WTC11 (cell line): ENCODE results near the gene RASGRP2. TPM values are rescaled to one million over a fixed set of nuclear protein-coding genes. Genes with fewer than 3 reads are reported as not detected.
A peak's percentile ranks its signal among the peaks of the same experiment; 100 is the strongest.

Experiments
- ATAC-seq: fragments of 200-7000 bp; cut with Tn5 transposase; 2 replicates; pipeline ENCODE4 v1.10.0; 2021; ENCODE audit warnings: mild to moderate bottlenecking, moderate library complexity
- CTCF ChIA-PET: fragments of 300-600 bp; sonication (Branson Sonifier 250); formaldehyde crosslinking; loops from one replicate; lab custom pipeline; 2021; ENCODE audit warnings: antibody characterized with exemption; lab: Charles Lee
- POLR2A ChIA-PET: fragments of 350-600 bp; sonication (Branson Sonifier 250); formaldehyde crosslinking; loops from one replicate; lab custom pipeline; 2021; ENCODE audit warnings: antibody characterized with exemption; lab: Charles Lee
- DNase-seq: peaks from one replicate; pipeline ENCODE4 v3.0.0; 2021; ENCODE audit warnings: low spot score
- H3K27ac Mint-ChIP-seq: 2 replicates; pipeline ENCODE4 v1.8.0; 2021; ENCODE audit warnings: mixed read lengths
- H3K27me3 Mint-ChIP-seq: 2 replicates; pipeline ENCODE4 v1.8.0; 2021; ENCODE audit warnings: low read depth, mild to moderate bottlenecking, moderate library complexity, mixed read lengths
- H3K36me3 Mint-ChIP-seq: 2 replicates; pipeline ENCODE4 v1.8.0; 2021; ENCODE audit warnings: mixed read lengths
- H3K4me1 Mint-ChIP-seq: 2 replicates; pipeline ENCODE4 v1.8.0; 2022; ENCODE audit warnings: mixed read lengths
- H3K4me3 Mint-ChIP-seq: 2 replicates; pipeline ENCODE4 v1.8.0; 2021; ENCODE audit warnings: mild to moderate bottlenecking, moderate library complexity, mixed read lengths
- H3K9me3 Mint-ChIP-seq: 2 replicates; pipeline ENCODE4 v1.8.0; 2021; ENCODE audit warnings: mixed read lengths
- ATF1 ChIP-seq: sonication (generic); formaldehyde crosslinking; IDR thresholded peaks from 2 replicates; pipeline ENCODE4 v1.8.1; 2023; ENCODE audit warnings: mild to moderate bottlenecking, moderate library complexity, missing genetic modification reagents
- FOXJ3 ChIP-seq: sonication (generic); formaldehyde crosslinking; IDR thresholded peaks from 2 replicates; pipeline ENCODE4 v1.9.0; 2021; ENCODE audit warnings: missing genetic modification reagents, mild to moderate bottlenecking, borderline replicate concordance
- KAT7 ChIP-seq: sonication (generic); formaldehyde crosslinking; IDR thresholded peaks from 2 replicates; pipeline ENCODE4 v1.8.1; 2023; ENCODE audit warnings: missing genetic modification reagents, mild to moderate bottlenecking, borderline replicate concordance
- MYBL2 ChIP-seq: sonication (generic); formaldehyde crosslinking; IDR thresholded peaks from 2 replicates; pipeline ENCODE4 v1.8.1; 2023; ENCODE audit warnings: mild to moderate bottlenecking, moderate library complexity, missing genetic modification reagents
- NFE2L1 ChIP-seq: sonication (generic); formaldehyde crosslinking; IDR thresholded peaks from 2 replicates; pipeline ENCODE4 v1.8.1; 2023; ENCODE audit warnings: missing genetic modification reagents
- NR1H2 ChIP-seq: sonication (generic); formaldehyde crosslinking; IDR thresholded peaks from 2 replicates; pipeline ENCODE4 v1.9.0; 2021; ENCODE audit warnings: mild to moderate bottlenecking, moderate library complexity, missing genetic modification reagents
- NR2C2 ChIP-seq: sonication (generic); formaldehyde crosslinking; IDR thresholded peaks from 2 replicates; pipeline ENCODE4 v1.8.0; 2022; ENCODE audit warnings: mild to moderate bottlenecking, missing genetic modification reagents
- OVOL2 ChIP-seq: fragments of 250-450 bp; sonication (Bioruptor Pico); IDR thresholded peaks from 2 replicates; pipeline ENCODE4 v1.9.0; 2021; ENCODE audit warnings: mild to moderate bottlenecking, borderline replicate concordance
- PRRX2 ChIP-seq: fragments of 250-450 bp; sonication (Bioruptor Pico); IDR thresholded peaks from 2 replicates; pipeline ENCODE4 v1.8.0; 2021; ENCODE audit warnings: mild to moderate bottlenecking
- TCF7 ChIP-seq: sonication (generic); formaldehyde crosslinking; IDR thresholded peaks from 2 replicates; pipeline ENCODE4 v1.8.0; 2022; ENCODE audit warnings: mild to moderate bottlenecking, low read depth, missing genetic modification reagents, moderate library complexity
- TEAD1 ChIP-seq: sonication (generic); formaldehyde crosslinking; IDR thresholded peaks from 2 replicates; pipeline ENCODE4 v1.8.0; 2022; ENCODE audit warnings: mild to moderate bottlenecking, missing genetic modification reagents
- TEAD4 ChIP-seq: sonication (generic); formaldehyde crosslinking; IDR thresholded peaks from 2 replicates; pipeline ENCODE4 v1.8.0; 2022; ENCODE audit warnings: mild to moderate bottlenecking, missing genetic modification reagents
- ZNF138 ChIP-seq: sonication (generic); formaldehyde crosslinking; conservative IDR thresholded peaks from 2 replicates; pipeline ENCODE4 v1.8.1; 2022; ENCODE audit warnings: mild to moderate bottlenecking, moderate library complexity, missing genetic modification reagents
- ZNF232 ChIP-seq: sonication (generic); formaldehyde crosslinking; IDR thresholded peaks from 2 replicates; pipeline ENCODE4 v1.8.0; 2022; ENCODE audit warnings: mild to moderate bottlenecking, missing genetic modification reagents
- ZNF317 ChIP-seq: sonication (generic); formaldehyde crosslinking; IDR thresholded peaks from 2 replicates; pipeline ENCODE4 v1.8.1; 2023; ENCODE audit warnings: low read depth, mild to moderate bottlenecking, moderate library complexity, missing genetic modification reagents, borderline replicate concordance
- ZNF396 ChIP-seq: fragments of 250-450 bp; sonication (Bioruptor Pico); IDR thresholded peaks from 2 replicates; pipeline ENCODE4 v1.8.0; 2021; ENCODE audit warnings: mild to moderate bottlenecking, moderate library complexity, borderline replicate concordance
- ZNF423 ChIP-seq: fragments of 250-450 bp; sonication (Bioruptor Pico); IDR thresholded peaks from 2 replicates; pipeline ENCODE4 v2.1.2; 2022; ENCODE audit warnings: mild to moderate bottlenecking, moderate library complexity
- total RNA-seq: library from RNA; stranded (reverse); gene quantifications from 3 replicates; pipeline ENCODE4 v1.2.3, GENCODE V29; 2021
- TF ChIP-seq, protein P1 (sequence below): fragments of 250-450 bp; sonication (Bioruptor Pico); IDR thresholded peaks from 2 replicates; pipeline ENCODE4 v2.1.2; 2022; ENCODE audit warnings: mild to moderate bottlenecking, moderate library complexity
- TF ChIP-seq, protein P2 (sequence below): sonication (generic); formaldehyde crosslinking; IDR thresholded peaks from 2 replicates; pipeline ENCODE4 v1.8.1; 2022; ENCODE audit warnings: mild to moderate bottlenecking, missing genetic modification reagents, moderate library complexity, borderline replicate concordance
- TF ChIP-seq, protein P3 (sequence below): fragments of 250-450 bp; sonication (Bioruptor Pico); IDR thresholded peaks from 2 replicates; pipeline ENCODE4 v1.9.0; 2021; ENCODE audit warnings: mild to moderate bottlenecking
- TF ChIP-seq, protein P4 (sequence below): sonication (generic); formaldehyde crosslinking; conservative IDR thresholded peaks from 2 replicates; pipeline ENCODE4 v1.8.1; 2022; ENCODE audit warnings: mild to moderate bottlenecking, missing genetic modification reagents

Gene RASGRP2
- total RNA-seq, 1 experiment from 2014 or later: 31.9 TPM

DNA sequence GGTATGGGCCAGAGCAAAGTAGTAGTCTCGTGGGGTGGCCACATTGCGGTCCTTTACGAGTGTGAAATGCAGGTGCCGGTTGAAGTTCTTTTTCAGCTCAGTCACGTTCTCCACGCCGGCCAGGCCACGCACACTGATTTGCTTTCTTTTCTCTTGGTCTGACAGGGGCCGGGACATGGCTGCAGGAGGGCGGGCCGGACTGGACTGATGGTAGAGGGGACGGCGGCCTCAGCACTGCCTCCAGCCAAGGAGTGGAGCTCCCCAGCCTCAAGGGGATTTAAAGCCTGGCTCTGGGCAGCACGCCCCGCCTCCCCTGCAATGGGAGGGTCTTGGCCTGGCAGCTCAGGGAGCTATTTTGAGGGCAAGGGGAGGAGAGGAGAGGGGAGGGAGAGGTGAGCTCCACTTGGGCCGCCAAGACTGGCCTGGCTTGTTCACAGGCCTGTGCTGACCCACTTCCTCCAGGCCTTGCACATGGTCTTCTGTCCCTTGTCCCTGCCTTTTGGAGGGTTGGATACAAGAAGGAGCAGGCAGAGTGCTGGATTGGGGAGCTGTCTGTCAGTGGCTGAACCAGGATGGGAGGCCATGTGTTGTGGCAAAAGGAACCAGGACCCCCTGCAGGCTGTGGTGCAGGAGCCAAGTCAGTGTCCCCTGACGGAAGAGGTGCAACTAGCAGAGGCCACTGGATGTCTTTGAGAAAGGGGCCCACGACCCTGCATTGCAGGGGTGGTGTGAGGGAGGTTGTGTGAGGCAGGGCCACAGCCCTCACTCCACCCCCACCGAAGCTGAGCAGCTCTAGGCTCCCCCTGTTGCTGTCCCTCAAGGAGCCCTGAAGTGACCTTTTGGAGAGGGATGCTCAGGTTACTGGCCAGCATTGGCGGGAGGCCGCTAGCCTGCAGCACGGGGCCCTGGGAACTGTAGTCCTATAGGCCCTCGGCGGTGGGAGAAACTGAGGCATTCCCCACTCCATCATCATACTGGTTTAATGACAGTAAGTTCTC, 16.1 kb upstream of the RASGRP2 start, which contains the start of gene PYGM (continued):
- TF ChIP-seq NFE2L1 (0 out of 2 replicates have a peak, but pooled peaks have one; percentile 18), KAT7 (0 out of 2 replicates have a peak, but pooled peaks have one; percentile 20), ZNF138 (CRISPR knock-in tag) (no peak), TEAD1 (CRISPR knock-in tag) (no peak), ZNF317 (CRISPR knock-in tag) (no peak)
- TF ChIP-seq, protein P1, sequence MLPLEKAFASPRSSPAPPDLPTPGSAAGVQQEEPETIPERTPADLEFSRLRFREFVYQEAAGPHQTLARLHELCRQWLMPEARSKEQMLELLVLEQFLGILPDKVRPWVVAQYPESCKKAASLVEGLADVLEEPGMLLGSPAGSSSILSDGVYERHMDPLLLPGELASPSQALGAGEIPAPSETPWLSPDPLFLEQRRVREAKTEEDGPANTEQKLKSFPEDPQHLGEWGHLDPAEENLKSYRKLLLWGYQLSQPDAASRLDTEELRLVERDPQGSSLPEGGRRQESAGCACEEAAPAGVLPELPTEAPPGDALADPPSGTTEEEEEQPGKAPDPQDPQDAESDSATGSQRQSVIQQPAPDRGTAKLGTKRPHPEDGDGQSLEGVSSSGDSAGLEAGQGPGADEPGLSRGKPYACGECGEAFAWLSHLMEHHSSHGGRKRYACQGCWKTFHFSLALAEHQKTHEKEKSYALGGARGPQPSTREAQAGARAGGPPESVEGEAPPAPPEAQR (CRISPR knock-in tag): no peak
- TF ChIP-seq, protein P2, sequence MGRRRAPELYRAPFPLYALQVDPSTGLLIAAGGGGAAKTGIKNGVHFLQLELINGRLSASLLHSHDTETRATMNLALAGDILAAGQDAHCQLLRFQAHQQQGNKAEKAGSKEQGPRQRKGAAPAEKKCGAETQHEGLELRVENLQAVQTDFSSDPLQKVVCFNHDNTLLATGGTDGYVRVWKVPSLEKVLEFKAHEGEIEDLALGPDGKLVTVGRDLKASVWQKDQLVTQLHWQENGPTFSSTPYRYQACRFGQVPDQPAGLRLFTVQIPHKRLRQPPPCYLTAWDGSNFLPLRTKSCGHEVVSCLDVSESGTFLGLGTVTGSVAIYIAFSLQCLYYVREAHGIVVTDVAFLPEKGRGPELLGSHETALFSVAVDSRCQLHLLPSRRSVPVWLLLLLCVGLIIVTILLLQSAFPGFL: no peak

DNA sequence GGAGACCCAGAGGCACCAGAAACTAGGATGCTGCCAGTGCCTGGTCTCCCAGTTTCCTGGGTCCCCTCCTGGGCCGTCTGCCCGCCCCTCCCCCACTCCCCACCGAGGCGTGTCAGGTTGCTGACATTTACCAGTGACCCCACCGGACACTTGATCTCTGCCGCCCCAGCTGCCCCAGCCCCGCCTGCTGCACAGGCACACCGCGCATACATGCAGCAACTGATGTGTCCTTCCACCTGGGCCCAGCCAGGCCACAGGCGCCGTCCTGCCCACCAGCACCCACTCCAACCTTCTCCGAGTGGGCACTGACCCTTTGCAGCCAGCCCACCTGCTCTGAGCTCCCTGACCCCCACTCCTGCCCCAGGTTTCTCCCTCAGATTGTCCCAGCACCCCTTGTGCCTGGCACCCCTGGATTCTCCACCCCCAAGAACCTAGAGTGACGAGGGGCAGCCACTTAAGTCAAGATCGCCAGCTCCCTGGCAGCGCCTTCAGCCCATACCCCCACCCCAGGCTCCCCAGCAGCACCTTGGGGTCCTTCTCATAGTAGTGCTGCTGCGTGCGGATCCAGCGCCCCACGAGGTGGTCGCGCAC, 15.3 kb upstream of the RASGRP2 start:
- Mint-ChIP-seq H3K4me1 (peaks cover 59% of the 10 kb centered on the region), H3K4me3 (peak overlapping the region; percentile 50), H3K27me3 (no peaks in the 10 kb centered on the region; the same call in 1 of the 2 replicates), H3K9me3 (no peaks in the 10 kb centered on the region), H3K36me3 (peaks cover 2% of the 10 kb centered on the region), H3K27ac (peak overlapping the region; percentile 57)
- no peak for DNase-seq
- ChIA-PET POLR2A (interaction anchor here (1.0 to 5.0 kb wide), 5 partner anchors 13 to 170 kb away, joined by 3 to 45 read pairs (median 6); partner anchors contain the start of gene SF1), CTCF (interaction anchor here (0.7 to 7.5 kb wide), 15 partner anchors 9 to 474 kb away, joined by 3 to 150 read pairs (median 6); partner anchors contain the start of genes BAD, NRXN2, RASGRP2 and SF1)
- TF ChIP-seq TEAD1 (CRISPR knock-in tag) (no peak), ZNF232 (CRISPR knock-in tag) (no peak), MYBL2 (no peak), PRRX2 (CRISPR knock-in tag) (0 out of 2 replicates have a peak, but pooled peaks have one; percentile 9)
- ATAC-seq: no peak

GRCh38 chr11:64758330-64759079, 14.6 kb upstream of the RASGRP2 start:
- no peaks in the 10 kb centered on the region for H3K36me3 Mint-ChIP-seq
- ATAC-seq: no peak
- H3K27me3 Mint-ChIP-seq: no peaks in the 10 kb centered on the region; the same call in 1 of the 2 replicates
- POLR2A ChIA-PET: no interaction called here
- TF ChIP-seq, protein P3, sequence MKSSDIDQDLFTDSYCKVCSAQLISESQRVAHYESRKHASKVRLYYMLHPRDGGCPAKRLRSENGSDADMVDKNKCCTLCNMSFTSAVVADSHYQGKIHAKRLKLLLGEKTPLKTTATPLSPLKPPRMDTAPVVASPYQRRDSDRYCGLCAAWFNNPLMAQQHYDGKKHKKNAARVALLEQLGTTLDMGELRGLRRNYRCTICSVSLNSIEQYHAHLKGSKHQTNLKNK (CRISPR knock-in tag): no peak
- peaks cover 56% of the 10 kb centered on the region for H3K4me1 Mint-ChIP-seq
- DNase-seq: no peak
- CTCF ChIA-PET: interaction anchor here (2.3 to 7.5 kb wide), 2 partner anchors 17 to 70 kb away, joined by 15 to 150 read pairs; partner anchors contain the start of gene RASGRP2
- H3K4me3 Mint-ChIP-seq: no peak overlapping the region
- H3K27ac Mint-ChIP-seq: no peak overlapping the region
- no peaks in the 10 kb centered on the region for H3K9me3 Mint-ChIP-seq

DNA sequence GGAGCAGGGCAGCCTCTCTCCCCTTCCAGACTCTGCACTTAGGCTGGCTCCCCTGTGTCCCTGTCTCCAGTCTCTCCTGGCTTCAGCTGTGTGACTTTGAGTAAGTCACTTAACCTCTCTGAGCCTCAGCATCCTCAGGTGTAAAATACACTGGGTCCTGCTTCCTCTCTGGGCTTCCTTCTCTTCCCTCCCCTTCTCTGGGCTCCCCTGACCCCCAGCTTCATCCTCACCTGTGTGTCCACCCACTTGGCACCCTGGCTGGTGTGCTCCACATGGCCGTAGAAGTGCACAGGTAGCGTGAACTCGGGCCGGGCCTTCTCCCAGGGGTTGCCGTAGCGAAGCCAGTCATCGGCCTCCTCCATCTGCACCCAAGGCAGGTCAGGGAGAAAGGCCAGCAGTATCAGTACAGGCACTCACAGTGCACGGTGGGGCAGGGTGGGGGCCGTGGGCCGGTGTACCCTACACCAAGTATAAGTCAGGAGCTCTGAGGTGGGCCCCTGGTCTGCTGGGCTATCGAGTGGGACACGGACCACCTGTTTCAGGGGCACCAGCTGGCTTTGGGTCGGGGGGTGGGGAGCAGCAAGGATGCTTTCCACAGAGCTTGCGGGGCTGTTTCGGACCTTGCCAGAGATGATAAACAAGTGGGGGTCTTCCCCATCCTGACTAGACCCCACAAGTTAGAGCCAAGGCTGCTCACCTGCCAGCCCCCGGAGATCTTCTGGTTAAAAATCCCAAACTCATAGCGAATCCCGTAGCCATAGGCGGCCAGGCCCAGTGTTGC, 13.8 kb upstream of the RASGRP2 start:
- Mint-ChIP-seq H3K4me3 (no peak overlapping the region), H3K4me1 (peaks cover 56% of the 10 kb centered on the region), H3K9me3 (no peaks in the 10 kb centered on the region), H3K36me3 (no peaks in the 10 kb centered on the region), H3K27me3 (no peaks in the 10 kb centered on the region; the same call in 1 of the 2 replicates), H3K27ac (no peak overlapping the region)
- POLR2A ChIA-PET: no interaction called here
- CTCF ChIA-PET: interaction anchor here (7.5 kb wide), 1 partner anchor 16 kb away, joined by 150 read pairs; the partner anchor contains the start of gene RASGRP2
- DNase-seq (no peak), ATAC-seq (no peak)
- TF ChIP-seq ZNF423 (CRISPR knock-in tag) (no peak), TCF7 (CRISPR knock-in tag) (no peak), ZNF396 (CRISPR knock-in tag) (no peak), FOXJ3 (CRISPR knock-in tag) (no peak), TEAD4 (CRISPR knock-in tag) (no peak), ATF1 (no peak), NR1H2 (CRISPR knock-in tag) (no peak), OVOL2 (CRISPR knock-in tag) (no peak), NR2C2 (CRISPR knock-in tag) (no peak), KAT7 (no peak)
- TF ChIP-seq, protein P3 (CRISPR knock-in tag): no peak
- TF ChIP-seq, protein P4, sequence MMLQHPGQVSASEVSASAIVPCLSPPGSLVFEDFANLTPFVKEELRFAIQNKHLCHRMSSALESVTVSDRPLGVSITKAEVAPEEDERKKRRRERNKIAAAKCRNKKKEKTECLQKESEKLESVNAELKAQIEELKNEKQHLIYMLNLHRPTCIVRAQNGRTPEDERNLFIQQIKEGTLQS: no peak
